Measurements from ENCODE around the gene NTN1.
"Not testable (repeated sequence)": the region's sequence is repeated elsewhere in the genome, so short reads cannot be mapped to it uniquely, and the experiment has no call there.

Gene NTN1

GRCh38 chr17:9021158-9021991, at the start of gene NTN1:
Gene NTN1, plus strand, starts transcription at chr17:9021510. Its CDS starts 864 bp downstream, at chr17:9022374.
- DNase-seq: peak; percentile 67 to 90 (median 79)

GRCh38 chr17:8975091-8975725, 46.1 kb upstream of the NTN1 start:
- DNase-seq: peak; percentile 74 to 87 (median 76)

GRCh38 chr17:8976638-8977037, 44.7 kb upstream of the NTN1 start:
- no peak for DNase-seq

GRCh38 chr17:8979715-8980114, 41.6 kb upstream of the NTN1 start:
- no peak for DNase-seq

- DNase-seq: no peak
Observed at GRCh38 chr17:8981443-8981842, 39.9 kb upstream of the NTN1 start.

- not testable (repeated sequence) for DNase-seq
Observed at GRCh38 chr17:8984225-8984624, 37.1 kb upstream of the NTN1 start.

- peak; percentile 77 to 88 (median 81) for DNase-seq
Observed at GRCh38 chr17:8985054-8985701, 36.1 kb upstream of the NTN1 start.

- no peak for DNase-seq
Observed at GRCh38 chr17:8986295-8986694, 35.0 kb upstream of the NTN1 start.

GRCh38 chr17:8988263-8988935, 32.9 kb upstream of the NTN1 start:
- peak; percentile 44 to 67 (median 48) for DNase-seq

GRCh38 chr17:8991514-8992285, 29.6 kb upstream of the NTN1 start:
- peak; percentile 85 to 90 (median 86) for DNase-seq

GRCh38 chr17:8994319-8994718, 27.0 kb upstream of the NTN1 start:
- DNase-seq: peak; percentile 76 to 86 (median 80)

GRCh38 chr17:8995711-8996110, 25.6 kb upstream of the NTN1 start:
- DNase-seq: no peak

- DNase-seq: peak; percentile 82 to 89 (median 87)
Observed at GRCh38 chr17:8997994-8998628, 23.2 kb upstream of the NTN1 start.

- no peak for DNase-seq
Observed at GRCh38 chr17:9001559-9001958, 19.8 kb upstream of the NTN1 start.

GRCh38 chr17:9002227-9002605, 19.1 kb upstream of the NTN1 start:
- peak; percentile 84 to 92 (median 86) for DNase-seq

- peak in 2 of 3 donors; percentile 52 to 72 for DNase-seq
Observed at GRCh38 chr17:9002606-9003354, 18.5 kb upstream of the NTN1 start.

GRCh38 chr17:9003355-9004131, 17.8 kb upstream of the NTN1 start:
- peak in 1 of 3 donors; percentile 39 for DNase-seq

GRCh38 chr17:9004132-9004960, 17.0 kb upstream of the NTN1 start:
- DNase-seq: peak in 2 of 3 donors; percentile 33 to 40

GRCh38 chr17:9004961-9005285, 16.4 kb upstream of the NTN1 start:
- no peak for DNase-seq
